Stimulated activated CD8-positive, alpha-beta memory T cell treated with anti-CD3 and anti-CD28 coated beads, Interleukin-7, amount 100 ng/mL, for 4 hours (primary cell): Measurements from ENCODE around the gene EXD2.
"Not testable (repeated sequence)": the region's sequence is repeated elsewhere in the genome, so short reads cannot be mapped to it uniquely, and the experiment has no call there.

Source experiments
- DNase-seq, 2 donors: peaks; one replicate each; pipeline ENCODE4 v3.0.0-alpha.2; 2020; ENCODE audit warnings: low read depth in 2 of 2

Gene EXD2

GRCh38 chr14:69277356-69277755 lies 86.1 kb downstream of the EXD2 start:
- not testable (repeated sequence) for DNase-seq

GRCh38 chr14:69280746-69281291 lies 89.5 kb downstream of the EXD2 start:
- no peak for DNase-seq

GRCh38 chr14:69281450-69282169 lies 90.3 kb downstream of the EXD2 start:
- DNase-seq: no peak

- no peak for DNase-seq
These were observed 91.2 kb downstream of the EXD2 start for GRCh38 chr14:69282448-69282847.

DNA sequence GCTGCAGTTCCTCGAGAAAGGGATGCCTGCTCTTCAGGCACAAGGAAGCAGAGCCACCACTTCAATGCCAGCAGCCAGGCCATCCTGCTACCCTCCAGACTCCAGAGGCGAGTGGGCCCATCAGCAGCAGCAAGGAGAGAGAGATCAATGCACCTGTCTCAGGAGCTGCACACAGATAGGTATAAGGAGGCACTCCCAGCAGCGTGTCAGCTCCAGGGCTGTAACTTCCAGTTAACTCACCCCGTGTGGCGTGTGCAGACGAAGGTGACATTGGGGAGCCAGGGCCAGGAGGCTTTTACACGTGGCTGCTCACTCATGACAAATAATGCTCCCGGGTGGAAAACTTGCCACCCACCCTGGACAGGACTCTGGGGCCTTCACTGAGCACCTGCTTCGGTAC lies 92.9 kb downstream of the EXD2 start:
- no peak for DNase-seq

DNA sequence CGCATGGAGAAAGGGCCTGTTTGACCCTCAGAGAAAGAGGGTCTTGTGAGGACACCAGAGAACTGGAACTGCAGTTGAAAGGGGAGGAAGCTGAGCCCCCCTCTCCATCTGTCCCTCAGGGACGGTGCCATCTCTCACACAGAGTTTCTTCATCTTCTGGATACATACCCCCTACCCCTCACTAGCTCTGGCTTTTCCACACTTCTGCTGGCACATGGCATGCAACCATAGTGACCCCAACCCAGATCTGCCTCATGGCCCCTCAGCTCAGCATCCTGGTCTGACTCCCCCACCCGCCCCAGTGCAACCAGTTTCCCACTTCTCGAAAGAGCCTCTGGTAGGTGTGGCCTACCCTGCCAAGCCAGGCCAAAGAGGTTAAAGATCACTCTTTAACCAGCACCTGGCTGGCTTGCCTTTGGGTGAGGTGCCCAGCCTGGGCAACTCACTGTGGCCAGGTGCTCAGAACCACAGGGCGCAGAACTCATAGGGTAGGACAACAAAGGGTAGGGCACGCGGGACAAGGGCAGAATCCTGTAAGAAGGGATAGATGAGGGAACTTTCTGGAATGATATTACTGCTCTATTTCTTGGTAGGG lies 94.5 kb downstream of the EXD2 start:
- DNase-seq: no peak

DNA sequence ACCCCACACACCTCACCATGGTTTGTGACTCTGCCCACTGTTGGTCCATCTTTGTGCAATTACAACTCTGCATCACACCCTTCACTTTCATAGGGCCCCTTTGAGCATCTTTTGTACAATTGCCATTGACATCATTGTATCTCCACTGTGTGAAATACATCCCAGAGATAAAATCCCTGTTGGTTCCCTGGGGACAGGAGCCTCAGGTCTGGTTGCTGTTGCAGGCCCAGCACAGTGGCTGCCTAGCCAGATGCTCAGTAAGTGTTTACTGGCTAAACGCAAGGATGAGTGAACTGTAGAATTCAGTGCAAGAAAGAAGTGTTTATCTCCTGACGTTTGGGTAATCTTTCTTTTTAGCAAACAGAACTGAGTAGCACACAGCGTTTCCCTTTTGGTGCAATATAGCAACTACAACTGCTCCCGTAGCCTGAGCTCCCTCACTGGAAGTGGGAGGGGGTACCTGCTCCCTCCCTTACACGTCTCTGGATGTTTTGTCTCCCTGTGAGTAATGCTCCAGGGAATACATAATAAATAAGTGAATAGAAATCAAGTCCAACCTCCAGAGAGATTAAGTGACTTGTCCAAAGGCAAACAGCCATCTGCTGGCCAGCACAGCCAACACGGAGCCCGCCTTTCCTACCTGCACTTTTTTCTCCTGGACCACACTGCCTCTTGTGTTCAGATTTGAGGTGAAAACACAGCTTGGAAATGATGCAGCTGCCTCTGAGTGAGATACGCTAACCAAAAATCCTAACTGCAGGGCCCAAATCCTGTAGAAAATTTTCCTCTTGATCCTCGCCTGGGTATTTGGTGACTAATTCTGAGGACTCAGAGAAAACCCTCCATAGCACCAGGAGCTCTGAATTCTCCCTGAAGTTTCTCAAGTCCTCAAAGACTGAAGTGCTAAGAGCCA lies 96.1 kb downstream of the EXD2 start:
- no peak for DNase-seq

GRCh38 chr14:69288011-69288771 lies 96.9 kb downstream of the EXD2 start:
- no peak for DNase-seq

- no peak for DNase-seq
These were observed 97.8 kb downstream of the EXD2 start for GRCh38 chr14:69288956-69289705.

GRCh38 chr14:69289811-69290520 lies 98.7 kb downstream of the EXD2 start:
- DNase-seq: no peak

- not testable (repeated sequence) for DNase-seq
These were observed 99.6 kb downstream of the EXD2 start for GRCh38 chr14:69290881-69291280.

GRCh38 chr14:69291396-69291795 lies 100.1 kb downstream of the EXD2 start:
- no peak for DNase-seq

GRCh38 chr14:69291891-69292561 lies 100.7 kb downstream of the EXD2 start:
- no peak for DNase-seq
